ENCODE results near the gene PIAS1.

GRCh38 chr15:68022061-68022460 is 32.1 kb upstream of the PIAS1 start:
- TF ChIP-seq CTCF (IDR thresholded peaks at IDR 0.05) (no peak), POLR2A (IDR thresholded peaks at IDR 0.05) (no peak)
